Lower leg skin (tissue), 3 donors: ENCODE measurements around the gene NKAIN4.

Experiments
- CTCF ChIP-seq, 3 donors: fragments of 450-650 bp; IDR thresholded peaks; one replicate each; pipeline ENCODE4 v1.5.1; 2016; ENCODE audit warnings: antibody characterized with exemption in 3 of 3, mild to moderate bottlenecking in 3 of 3, moderate library complexity in 2 of 3
- POLR2A ChIP-seq, 2 donors: fragments of 450-650 bp; IDR thresholded peaks; one replicate each; pipeline ENCODE4 v1.6.1; 2016 to 2017; ENCODE audit warnings: antibody characterized with exemption in 2 of 2, mild to moderate bottlenecking in 1 of 2, moderate library complexity in 1 of 2

- no peak for TF ChIP-seq CTCF (IDR thresholded peaks at IDR 0.05)
- TF ChIP-seq POLR2A (IDR thresholded peaks at IDR 0.05): no peak
These were observed 1.9 kb upstream of the NKAIN4 start for GRCh38 chr20:63255931-63256704.
